HL-60/S4 treated with retinoic acid at 250 ng/mL for 4 days and 3 days (cell line): Measurements from ENCODE around the gene CD40.

Experiments
- in situ Hi-C: fragments of 300-500 bp; cut with MboI; formaldehyde crosslinking; loops from 2 replicates; pipeline ENCODE4 v1.7.0; 2022; ENCODE audit warnings: low sequenced_read_pairs

The CD40 gene

GRCh38 chr20:46142124-46142523, 24.0 kb downstream of the CD40 start:
- in situ Hi-C loops = no loop called here

- in situ Hi-C loops = no loop called here
Measured at GRCh38 chr20:46144432-46145025, 26.4 kb downstream of the CD40 start.

GRCh38 chr20:46145713-46146112, 27.6 kb downstream of the CD40 start:
- in situ Hi-C loops = no loop called here

- in situ Hi-C loops = no loop called here
Measured at GRCh38 chr20:46148313-46149208, 30.4 kb downstream of the CD40 start.

GRCh38 chr20:46150943-46151342, 32.8 kb downstream of the CD40 start:
- in situ Hi-C loops = no loop called here

GRCh38 chr20:46151936-46152335, 33.8 kb downstream of the CD40 start:
- in situ Hi-C loops = no loop called here

GRCh38 chr20:46152824-46153586, 34.9 kb downstream of the CD40 start:
- in situ Hi-C loops = no loop called here

GRCh38 chr20:46154305-46154704, 36.2 kb downstream of the CD40 start:
- in situ Hi-C loops = no loop called here

GRCh38 chr20:46154796-46155195, 36.7 kb downstream of the CD40 start:
- in situ Hi-C loops = no loop called here

- in situ Hi-C loops = no loop called here
Measured at GRCh38 chr20:46156065-46156464, 38.0 kb downstream of the CD40 start.

GRCh38 chr20:46157076-46157592, 39.0 kb downstream of the CD40 start:
- in situ Hi-C loops = no loop called here

GRCh38 chr20:46157625-46158024, 39.5 kb downstream of the CD40 start:
- in situ Hi-C loops = no loop called here

- in situ Hi-C loops = no loop called here
Measured at GRCh38 chr20:46158476-46158987, 40.4 kb downstream of the CD40 start.

- in situ Hi-C loops = no loop called here
Measured at GRCh38 chr20:46159101-46159897, 41.2 kb downstream of the CD40 start.

GRCh38 chr20:46160661-46161060, 42.5 kb downstream of the CD40 start:
- in situ Hi-C loops = no loop called here

GRCh38 chr20:46161921-46162320, 43.8 kb downstream of the CD40 start:
- in situ Hi-C loops = no loop called here

GRCh38 chr20:46164254-46164653, 46.1 kb downstream of the CD40 start:
- in situ Hi-C loops = no loop called here

- in situ Hi-C loops = no loop called here
Measured at GRCh38 chr20:46167080-46167479, 49.0 kb downstream of the CD40 start.

GRCh38 chr20:46168438-46168837, 50.3 kb downstream of the CD40 start:
- in situ Hi-C loops = no loop called here
